GM12878 (cell line): Measurements from ENCODE around the gene PLD4. TPM values are rescaled to one million over a fixed set of nuclear protein-coding genes. Genes with fewer than 3 reads are reported as not detected.

ENCODE experiments used
- ATAC-seq: fragments of 200-7000 bp; cut with Tn5 transposase; 3 replicates; pipeline ENCODE4 v1.9.1; 2020; ENCODE audit warnings: mild to moderate bottlenecking, moderate library complexity
- BruUV-seq: library from RNA; stranded (reverse); fragments of 400-500 nt; replicated peaks from 2 replicates; lab custom pipeline; 2021; lab: Mats Ljungman, UMichigan
- CTCF ChIA-PET: fragments of 300-600 bp; sonication (Branson Sonifier 250); formaldehyde crosslinking; extraction: SDS; loops from one replicate; lab custom pipeline; 2021; ENCODE audit warnings: inconsistent platforms; lab: Yijun Ruan, JAX
- POLR2A ChIA-PET: fragments of 350-600 bp; formaldehyde crosslinking; extraction: SDS; loops from one replicate; lab custom pipeline; 2021; ENCODE audit warnings: inconsistent platforms; lab: Charles Lee
- RAD21 ChIA-PET: fragments of 300-600 bp; sonication (Branson Sonifier 250); formaldehyde crosslinking; loops from one replicate; lab custom pipeline; 2023; ENCODE audit warnings: antibody characterized with exemption; ENCODE audit not compliant: unreplicated experiment; lab: Charles Lee
- SMC1A ChIA-PET: fragments of 300-600 bp; sonication (Branson Sonifier 250); formaldehyde crosslinking; loops from one replicate; lab custom pipeline; 2023; ENCODE audit not compliant: unreplicated experiment, uncharacterized antibody; lab: Charles Lee
- DNase-seq: peaks from one replicate; pipeline ENCODE4 v3.0.0-alpha.2; 2011; ENCODE audit warnings: low read depth, low spot score
- FAIRE-seq: peaks from 3 replicates; lab custom pipeline; 2011; peaks lifted over from hg19 to GRCh38; lab: Jason Lieb, UNC
- H2AFZ ChIP-seq: 2 replicates; pipeline ENCODE4 v1.6.0; 2011; ENCODE audit warnings: low read depth, low read length, control low read depth; ENCODE audit not compliant: control insufficient read depth
- H3K27ac ChIP-seq: 2 replicates; pipeline ENCODE4 v1.5.1; 2011; ENCODE audit warnings: control low read depth; ENCODE audit not compliant: control insufficient read depth, insufficient read depth
- H3K27me3 ChIP-seq, 2 experiments: replicated peaks in 1 of 2; 2 replicates each; pipeline versions ENCODE4 v1.6.0 to v1.6.1; 2011; ENCODE audit warnings: low read length in 1 of 2; ENCODE audit not compliant: control insufficient read depth in 2 of 2, insufficient read depth in 2 of 2
- H3K36me3 ChIP-seq, 2 experiments: 2 replicates each; pipeline ENCODE4 v1.5.1; 2011; ENCODE audit warnings: low read length in 1 of 2; ENCODE audit not compliant: control insufficient read depth in 2 of 2, insufficient read depth in 2 of 2
- H3K4me1 ChIP-seq: 2 replicates; pipeline ENCODE4 v1.6.1; 2011; ENCODE audit warnings: mild to moderate bottlenecking, low read length, moderate library complexity, mixed read lengths; ENCODE audit not compliant: control insufficient read depth, insufficient read depth
- H3K4me2 ChIP-seq: 2 replicates; pipeline ENCODE4 v1.6.0; 2011; ENCODE audit warnings: control low read depth; ENCODE audit not compliant: control insufficient read depth, insufficient read depth
- H3K4me3 ChIP-seq: fragments of 200-600 bp; sonication (generic); 2 replicates; pipeline ENCODE4 v1.5.1; 2016
- H3K79me2 ChIP-seq: 2 replicates; pipeline ENCODE4 v1.6.0; 2011; ENCODE audit warnings: low read length; ENCODE audit not compliant: control insufficient read depth, insufficient read depth
- H3K9ac ChIP-seq: 2 replicates; pipeline ENCODE4 v1.8.0; 2011; ENCODE audit warnings: low read length, control low read depth, mixed read lengths; ENCODE audit not compliant: control insufficient read depth, insufficient read depth
- H3K9me3 ChIP-seq: replicated peaks from 3 replicates; pipeline ENCODE4 v1.5.1; 2011; ENCODE audit warnings: mild to moderate bottlenecking, low read length; ENCODE audit not compliant: control insufficient read depth, insufficient read depth
- H4K20me1 ChIP-seq: 2 replicates; pipeline ENCODE4 v1.6.0; 2011; ENCODE audit not compliant: control insufficient read depth, insufficient read depth
- ATF3 ChIP-seq: IDR thresholded peaks from 2 replicates; pipeline ENCODE4 v1.6.1; 2011; ENCODE audit warnings: low read depth, mild to moderate bottlenecking, low read length, moderate library complexity, borderline replicate concordance; ENCODE audit errors: extremely low read depth
- BACH1 ChIP-seq: fragments of 450-650 bp; IDR thresholded peaks from 2 replicates; pipeline ENCODE4 v1.6.1; 2017; ENCODE audit warnings: mild to moderate bottlenecking, borderline replicate concordance
- CBFB ChIP-seq: IDR thresholded peaks from 2 replicates; pipeline ENCODE4 v1.6.1; 2016; ENCODE audit warnings: antibody characterized with exemption, low read depth
- CBX5 ChIP-seq: sonication (generic); IDR thresholded peaks from 2 replicates; pipeline ENCODE4 v1.6.1; 2016; ENCODE audit warnings: low read depth, moderate library complexity, mild to moderate bottlenecking, inconsistent platforms
- CEBPB ChIP-seq, 2 experiments: fragments of 150-350 bp in 1 of 2; IDR thresholded peaks; 2 replicates each; pipeline ENCODE4 v1.6.1; 2012 to 2014; ENCODE audit warnings: low read depth in 2 of 2, low read length in 2 of 2, borderline replicate concordance in 1 of 2, inconsistent platforms in 1 of 2
- MEF2B ChIP-seq: fragments of 450-650 bp; IDR thresholded peaks from 2 replicates; pipeline ENCODE4 v1.6.1; 2018; ENCODE audit warnings: mild to moderate bottlenecking, moderate library complexity; ENCODE audit not compliant: partially characterized antibody, poor library complexity, severe bottlenecking
- MLLT1 ChIP-seq: fragments of 450-650 bp; IDR thresholded peaks from 2 replicates; pipeline ENCODE4 v1.6.1; 2016; ENCODE audit warnings: mild to moderate bottlenecking
- RELA ChIP-seq: fragments of 450-650 bp; IDR thresholded peaks from 2 replicates; pipeline ENCODE4 v1.8.0; 2014; ENCODE audit warnings: borderline replicate concordance; ENCODE audit not compliant: partially characterized antibody
- TCF12 ChIP-seq: IDR thresholded peaks from 2 replicates; pipeline ENCODE4 v1.6.1; 2011; ENCODE audit warnings: low read depth, mild to moderate bottlenecking, low read length
- YBX1 ChIP-seq: fragments of 450-650 bp; IDR thresholded peaks from 2 replicates; pipeline ENCODE4 v1.6.1; 2016; ENCODE audit warnings: antibody characterized with exemption
- ZNF384 ChIP-seq: IDR thresholded peaks from 2 replicates; pipeline ENCODE4 v1.6.1; 2012; ENCODE audit warnings: low read depth, mild to moderate bottlenecking, low read length, improper control_type of control experiment, borderline replicate concordance
- WGBS: methylation state at CpG from one replicate; pipeline ENCODE4 v1.1.6; 2016; ENCODE audit warnings: low lambda C conversion rate; ENCODE audit not compliant: insufficient replicate concordance, insufficient coverage; ENCODE audit errors: missing lambda C conversion rate; 5-methylcytosine and 5-hydroxymethylcytosine counted together
- in situ Hi-C: fragments of 300-500 bp; cut with MboI; formaldehyde crosslinking; loops from 9 replicates; pipeline ENCODE4 v1.14.3; 2018; ENCODE audit warnings: mixed read lengths
- intact Hi-C: fragments of 100-400 bp; cut with micrococcal nuclease; formaldehyde crosslinking; loops from one replicate; pipeline ENCODE4 v1.14.2; 2022; ENCODE audit not compliant: unreplicated experiment
- polyA plus RNA-seq, 11 experiments: library from polyadenylated mRNA; depleted of rRNA in 4 of 11; unstranded in 6 of 11; stranded (reverse) in 5 of 11; fragments of >200 nt; fragmentation: Nextera tagmentation in 4 of 11; fragmentation: Illumina TruSeq in 1 of 11; extraction: Ambion mirVana in 4 of 11; extraction: Trizol in 1 of 11; gene quantifications; 1 replicate in 1 of 11; 2 replicates in 10 of 11; pipeline versions ENCODE4 v1.2.1 to v1.2.3, GENCODE V29; 2011 to 2016; ENCODE audit warnings: inconsistent platforms in 2 of 11, missing spikeins in 2 of 11, low read depth in 1 of 11
- total RNA-seq, 4 experiments: library from RNA; depleted of rRNA in 3 of 4; stranded (reverse); fragments of >200 nt in 3 of 4; fragmentation: Illumina TruSeq in 1 of 4; extraction: Trizol in 1 of 4; gene quantifications; 2 replicates each; pipeline versions ENCODE4 v1.2.1 to v1.2.3, GENCODE V29; 2013 to 2021
- TF ChIP-seq, protein P1 (sequence below): fragments of 450-650 bp; formaldehyde crosslinking; IDR thresholded peaks from 2 replicates; pipeline ENCODE4 v1.5.0; 2022; ENCODE audit warnings: mild to moderate bottlenecking, missing genetic modification characterization

The PLD4 gene
- total and polyA plus RNA-seq, 10 of the 15 experiments (the other 5 are each of a cell fraction or from before 2014, with no cell fraction given), result 0.20 to 57.7 (median 9.9) TPM

DNA sequence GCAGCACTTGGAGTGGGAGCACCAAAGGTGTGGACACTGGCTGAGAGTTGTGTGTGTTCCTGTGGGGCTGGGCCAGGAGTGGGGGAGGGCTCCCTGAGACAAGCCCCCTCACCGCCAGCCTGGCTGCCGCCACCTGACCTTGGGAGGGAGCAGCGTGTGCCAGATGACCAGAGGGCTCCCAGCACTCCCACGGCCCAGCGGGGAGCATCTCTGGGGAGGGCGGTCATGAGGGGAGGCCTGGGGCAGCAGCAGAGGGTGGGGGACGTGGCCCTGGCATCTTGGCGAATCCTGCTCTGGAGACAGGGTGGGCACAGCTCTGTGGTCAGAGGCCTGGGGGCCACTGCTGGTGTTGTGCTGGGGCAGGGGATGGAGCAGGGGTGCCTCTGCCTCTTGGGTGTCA is 48.9 kb upstream of the PLD4 start:
- FAIRE-seq (no peak), DNase-seq (no peak), ATAC-seq (no peak)
- Histone ChIP-seq H3K9ac (no peak overlapping the region), H3K9me3 (no peaks in the 10 kb centered on the region), H3K4me2 (no peak overlapping the region), H3K27me3 (no peaks in the 10 kb centered on the region), H3K79me2 (no peaks in the 10 kb centered on the region), H3K4me3 (no peak overlapping the region), H3K36me3 (no peaks in the 10 kb centered on the region), H2AFZ (no peak overlapping the region), H4K20me1 (no peaks in the 10 kb centered on the region; the same call in 1 of the 2 replicates), H3K27ac (no peak overlapping the region), H3K4me1 (no peaks in the 10 kb centered on the region)
- WGBS, result 89% methylated on average over 8 of the region's 8 CpGs
- no TSS peak for BruUV-seq
- ChIA-PET RAD21 (no interaction called here), POLR2A (no interaction called here), CTCF (no interaction called here), SMC1A (no interaction called here)
- in situ Hi-C loops (no loop called here), intact Hi-C loops (no loop called here)
- TF ChIP-seq BACH1 (no peak), CEBPB (IDR thresholded peaks at IDR 0.05; ENCODE audit: borderline replicate concordance in 1 of 2, low read depth in 2 of 2, low read length in 2 of 2) (no peak), MEF2B (no peak), CBFB (no peak), CBX5 (no peak), MLLT1 (no peak), ZNF384 (no peak), TCF12 (no peak), RELA (no peak), YBX1 (no peak), ATF3 (no peak)
- TF ChIP-seq, protein P1, sequence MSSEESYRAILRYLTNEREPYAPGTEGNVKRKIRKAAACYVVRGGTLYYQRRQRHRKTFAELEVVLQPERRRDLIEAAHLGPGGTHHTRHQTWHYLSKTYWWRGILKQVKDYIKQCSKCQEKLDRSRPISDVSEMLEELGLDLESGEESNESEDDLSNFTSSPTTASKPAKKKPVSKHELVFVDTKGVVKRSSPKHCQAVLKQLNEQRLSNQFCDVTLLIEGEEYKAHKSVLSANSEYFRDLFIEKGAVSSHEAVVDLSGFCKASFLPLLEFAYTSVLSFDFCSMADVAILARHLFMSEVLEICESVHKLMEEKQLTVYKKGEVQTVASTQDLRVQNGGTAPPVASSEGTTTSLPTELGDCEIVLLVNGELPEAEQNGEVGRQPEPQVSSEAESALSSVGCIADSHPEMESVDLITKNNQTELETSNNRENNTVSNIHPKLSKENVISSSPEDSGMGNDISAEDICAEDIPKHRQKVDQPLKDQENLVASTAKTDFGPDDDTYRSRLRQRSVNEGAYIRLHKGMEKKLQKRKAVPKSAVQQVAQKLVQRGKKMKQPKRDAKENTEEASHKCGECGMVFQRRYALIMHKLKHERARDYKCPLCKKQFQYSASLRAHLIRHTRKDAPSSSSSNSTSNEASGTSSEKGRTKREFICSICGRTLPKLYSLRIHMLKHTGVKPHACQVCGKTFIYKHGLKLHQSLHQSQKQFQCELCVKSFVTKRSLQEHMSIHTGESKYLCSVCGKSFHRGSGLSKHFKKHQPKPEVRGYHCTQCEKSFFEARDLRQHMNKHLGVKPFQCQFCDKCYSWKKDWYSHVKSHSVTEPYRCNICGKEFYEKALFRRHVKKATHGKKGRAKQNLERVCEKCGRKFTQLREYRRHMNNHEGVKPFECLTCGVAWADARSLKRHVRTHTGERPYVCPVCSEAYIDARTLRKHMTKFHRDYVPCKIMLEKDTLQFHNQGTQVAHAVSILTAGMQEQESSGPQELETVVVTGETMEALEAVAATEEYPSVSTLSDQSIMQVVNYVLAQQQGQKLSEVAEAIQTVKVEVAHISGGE (CRISPR knock-in tag), result no peak
